22Rv1 (cell line): ENCODE measurements around the gene MELTF.

Experiments
- CTCF ChIP-seq: fragments of 450-650 bp; IDR thresholded peaks from 2 replicates; pipeline ENCODE4 v1.5.1; 2017; ENCODE audit warnings: mild to moderate bottlenecking
- ZFX ChIP-seq: fragments of 450-650 bp; IDR thresholded peaks from 2 replicates; pipeline ENCODE4 v1.6.1; 2017; ENCODE audit warnings: antibody characterized with exemption, borderline replicate concordance

GRCh38 chr3:196963631-196963953 is 66.0 kb downstream of the MELTF start:
- TF ChIP-seq CTCF = no peak
- TF ChIP-seq ZFX = no peak
